Panc1 (cell line): ENCODE data around the gene CHPF2. TPM values are rescaled to one million over a fixed set of nuclear protein-coding genes. Genes with fewer than 3 reads are reported as not detected.
A peak's percentile ranks its signal among the peaks of the same experiment; 100 is the strongest.

Experiments used
- ATAC-seq: fragments of 200-7000 bp; cut with Tn5 transposase; 2 replicates; pipeline ENCODE4 v1.9.1; 2020; ENCODE audit warnings: mild to moderate bottlenecking, moderate library complexity
- BruUV-seq: library from RNA; stranded (reverse); fragments of 400-500 nt; replicated peaks from 2 replicates; lab custom pipeline; 2021; lab: Mats Ljungman, UMichigan
- CTCF ChIA-PET: fragments of 300-600 bp; sonication (Branson Sonifier 250); formaldehyde crosslinking; loops from one replicate; lab custom pipeline; 2022; ENCODE audit warnings: antibody characterized with exemption; lab: Charles Lee
- POLR2A ChIA-PET: fragments of 300-600 bp; sonication (Branson Sonifier 250); formaldehyde crosslinking; loops from one replicate; lab custom pipeline; 2022; ENCODE audit warnings: antibody characterized with exemption; lab: Charles Lee
- DNase-seq: peaks from one replicate; pipeline ENCODE4 v3.0.0-alpha.2; 2010; ENCODE audit warnings: low read depth, low spot score
- H3K27ac ChIP-seq: 2 replicates; pipeline ENCODE4 v1.5.1; 2011; ENCODE audit warnings: mild to moderate bottlenecking, low read length, inconsistent platforms
- H3K27me3 ChIP-seq: fragments of 200-500 bp; sonication (Bioruptor generic); 2 replicates; pipeline ENCODE4 v1.6.0; 2014; ENCODE audit warnings: low read length, inconsistent platforms; ENCODE audit not compliant: control insufficient read depth, insufficient read depth
- H3K36me3 ChIP-seq: fragments of 200-500 bp; sonication (Bioruptor generic); 2 replicates; pipeline ENCODE4 v1.5.1; 2014; ENCODE audit warnings: inconsistent platforms, mild to moderate bottlenecking, low read length, moderate library complexity; ENCODE audit not compliant: control insufficient read depth, insufficient read depth
- H3K4me1 ChIP-seq: 2 replicates; pipeline ENCODE4 v1.5.1; 2011; ENCODE audit warnings: inconsistent platforms, mild to moderate bottlenecking, low read length, moderate library complexity; ENCODE audit not compliant: control insufficient read depth, insufficient read depth
- H3K4me3 ChIP-seq, 2 experiments: 2 replicates each; pipeline ENCODE4 v1.5.1; 2011 to 2012; ENCODE audit warnings: low read depth in 2 of 2, low read length in 2 of 2, mild to moderate bottlenecking in 2 of 2, inconsistent platforms in 1 of 2, moderate library complexity in 1 of 2
- H3K9me3 ChIP-seq: fragments of 200-500 bp; sonication (Bioruptor generic); 2 replicates; pipeline ENCODE4 v1.5.1; 2014; ENCODE audit warnings: low read depth, mild to moderate bottlenecking, inconsistent platforms, low read length, moderate library complexity; ENCODE audit not compliant: control insufficient read depth, insufficient read depth
- CTCF ChIP-seq: fragments of 450-650 bp; IDR thresholded peaks from 2 replicates; pipeline ENCODE4 v1.5.1; 2017; ENCODE audit warnings: mild to moderate bottlenecking
- POLR2AphosphoS5 ChIP-seq: IDR thresholded peaks from 2 replicates; pipeline ENCODE4 v1.6.1; 2012; ENCODE audit warnings: mild to moderate bottlenecking, low read depth, low read length, moderate library complexity
- REST ChIP-seq, 2 experiments: IDR thresholded peaks; 2 replicates each; pipeline ENCODE4 v1.6.1; 2011 to 2012; ENCODE audit warnings: low read depth in 2 of 2, control low read depth in 1 of 2, low read length in 1 of 2, mild to moderate bottlenecking in 1 of 2, moderate library complexity in 1 of 2; ENCODE audit not compliant: insufficient read depth in 1 of 2
- SIN3A ChIP-seq: IDR thresholded peaks from 2 replicates; pipeline ENCODE4 v1.6.1; 2012; ENCODE audit warnings: low read depth, mild to moderate bottlenecking, low read length, moderate library complexity, borderline replicate concordance; ENCODE audit not compliant: insufficient read depth
- TCF7L2 ChIP-seq: IDR thresholded peaks from 2 replicates; pipeline ENCODE4 v1.6.1; 2011; ENCODE audit warnings: mild to moderate bottlenecking, low read depth, low read length, inconsistent platforms
- in situ Hi-C: cut with HindIII; loops from 2 replicates; pipeline ENCODE4 v1.10.0; 2016; ENCODE audit warnings: low sequenced_read_pairs, low pct_unique_long_range_greater_than_20kb
- intact Hi-C: fragments of 100-400 bp; cut with micrococcal nuclease; formaldehyde crosslinking; loops from one replicate; pipeline ENCODE4 v1.10.0; 2022; ENCODE audit not compliant: unreplicated experiment
- total RNA-seq: library from RNA; stranded (reverse); gene quantifications from one replicate; pipeline ENCODE4 v1.2.1, GENCODE V29; 2021; ENCODE audit not compliant: unreplicated experiment

CHPF2 gene
- total RNA-seq, 1 experiment from 2014 or later, result 44.9 TPM

- no TSS peak for BruUV-seq
- ChIA-PET CTCF (interaction anchor here (0.6 to 1.0 kb wide), 4 partner anchors 11 to 216 kb away, joined by 3 to 6 read pairs (median 4); partner anchors contain the start of genes ABCF2 and CHPF2), POLR2A (interaction anchor here (0.6 to 0.7 kb wide), 2 partner anchors 53 to 332 kb away, joined by 5 read pairs; no protein-coding TSS in a partner anchor)
- Histone ChIP-seq H3K9me3 (no peaks in the 10 kb centered on the region), H3K27ac (no peak overlapping the region), H3K27me3 (no peaks in the 10 kb centered on the region), H3K4me3 (no peak overlapping the region), H3K36me3 (no peaks in the 10 kb centered on the region; the same call in 1 of the 2 replicates), H3K4me1 (peaks cover 24% of the 10 kb centered on the region)
- DNase-seq (no peak), ATAC-seq (no peak)
- intact Hi-C loops (no loop called here), in situ Hi-C loops (no loop called here)
- no peak for TF ChIP-seq SIN3A
- no peak for TF ChIP-seq TCF7L2
- no peak for TF ChIP-seq REST (IDR thresholded peaks at IDR 0.05; ENCODE audit: insufficient read depth in 1 of 2, low read depth in 2 of 2, low read length in 1 of 2)
- TF ChIP-seq CTCF, result no peak
- TF ChIP-seq POLR2AphosphoS5, result no peak
Measured at GRCh38 chr7:151243408-151244195, 11.3 kb downstream of the CHPF2 start.

- H3K27ac ChIP-seq, result no peak overlapping the region
- peaks cover 26% of the 10 kb centered on the region for H3K4me1 ChIP-seq
- intact Hi-C loops, result no loop called here
- ChIA-PET POLR2A (interaction anchor here (0.7 kb wide), 1 partner anchor 52 kb away, joined by 5 read pairs; no protein-coding TSS in a partner anchor), CTCF (interaction anchor here (0.6 to 1.0 kb wide), 4 partner anchors 11 to 215 kb away, joined by 3 to 5 read pairs (median 4); partner anchors contain the start of genes ABCF2 and CHPF2)
- H3K27me3 ChIP-seq, result no peaks in the 10 kb centered on the region
- in situ Hi-C loops, result no loop called here
- ATAC-seq (no peak), DNase-seq (no peak)
- no peaks in the 10 kb centered on the region for H3K9me3 ChIP-seq
- TF ChIP-seq POLR2AphosphoS5 (no peak), CTCF (peak; percentile 92)
- no TSS peak for BruUV-seq
- H3K36me3 ChIP-seq, result no peaks in the 10 kb centered on the region; the same call in 1 of the 2 replicates
- H3K4me3 ChIP-seq, result no peak overlapping the region
Measured at GRCh38 chr7:151244196-151244840, 12.0 kb downstream of the CHPF2 start.
